ENCODE data around the gene CDKN2AIP.

- TF ChIP-seq CTCF (IDR thresholded peaks at IDR 0.05) = no peak
- no peak for TF ChIP-seq POLR2A (IDR thresholded peaks at IDR 0.05)
Observed at GRCh38 chr4:183396227-183396637, 48.2 kb upstream of the CDKN2AIP start.
